Activated CD8-positive, alpha-beta T cell treated with anti-CD3 and anti-CD28 coated beads for 36 hours (primary cell): ENCODE results near the gene ATP2A3. TPM values are rescaled to one million over a fixed set of nuclear protein-coding genes. Genes with fewer than 3 reads are reported as not detected.

Experiments used
- ATAC-seq: fragments of 200-7000 bp; cut with Tn5 transposase; one replicate; pipeline ENCODE4 v1.10.0; 2021; ENCODE audit warnings: mild to moderate bottlenecking, moderate library complexity
- CTCF ChIA-PET: fragments of 350-600 bp; sonication (Branson Sonifier 250); formaldehyde crosslinking; loops from one replicate; lab custom pipeline; 2021; ENCODE audit warnings: antibody characterized with exemption; lab: Charles Lee
- POLR2A ChIA-PET: fragments of 350-600 bp; sonication (Branson Sonifier 250); formaldehyde crosslinking; loops from one replicate; lab custom pipeline; 2021; ENCODE audit warnings: antibody characterized with exemption; lab: Charles Lee
- DNase-seq: peaks from one replicate; pipeline ENCODE4 v3.0.0-alpha.2; 2020
- H3K27ac Mint-ChIP-seq: one replicate; pipeline ENCODE4 v1.8.0; 2021; ENCODE audit warnings: mild to moderate bottlenecking, mixed read lengths
- H3K27me3 Mint-ChIP-seq: one replicate; pipeline ENCODE4 v1.8.0; 2021; ENCODE audit warnings: mixed read lengths
- H3K36me3 Mint-ChIP-seq: one replicate; pipeline ENCODE4 v1.8.0; 2021; ENCODE audit warnings: low read depth, mixed read lengths
- H3K4me1 Mint-ChIP-seq: one replicate; pipeline ENCODE4 v1.8.0; 2021; ENCODE audit warnings: low read depth, mixed read lengths
- H3K4me3 Mint-ChIP-seq: one replicate; pipeline ENCODE4 v1.8.0; 2021; ENCODE audit warnings: mild to moderate bottlenecking, moderate library complexity, mixed read lengths
- H3K9me3 Mint-ChIP-seq: one replicate; pipeline ENCODE4 v1.8.0; 2021; ENCODE audit warnings: mixed read lengths
- intact Hi-C: fragments of 100-400 bp; cut with micrococcal nuclease; formaldehyde crosslinking; loops from one replicate; pipeline ENCODE4 v1.10.0; 2022
- total RNA-seq, 2 experiments: library from RNA; stranded (reverse); gene quantifications; one replicate each; pipeline ENCODE4 v1.2.3, GENCODE V29; 2021
- TF ChIP-seq, protein P1 (sequence below): fragments of 200-600 bp; IDR thresholded peaks from one replicate; pipeline ENCODE4 v1.8.0; 2022; ENCODE audit warnings: antibody characterized with exemption, mild to moderate bottlenecking

The ATP2A3 gene
- total RNA-seq, 2 experiments from 2014 or later = 113 to 117 TPM

DNA sequence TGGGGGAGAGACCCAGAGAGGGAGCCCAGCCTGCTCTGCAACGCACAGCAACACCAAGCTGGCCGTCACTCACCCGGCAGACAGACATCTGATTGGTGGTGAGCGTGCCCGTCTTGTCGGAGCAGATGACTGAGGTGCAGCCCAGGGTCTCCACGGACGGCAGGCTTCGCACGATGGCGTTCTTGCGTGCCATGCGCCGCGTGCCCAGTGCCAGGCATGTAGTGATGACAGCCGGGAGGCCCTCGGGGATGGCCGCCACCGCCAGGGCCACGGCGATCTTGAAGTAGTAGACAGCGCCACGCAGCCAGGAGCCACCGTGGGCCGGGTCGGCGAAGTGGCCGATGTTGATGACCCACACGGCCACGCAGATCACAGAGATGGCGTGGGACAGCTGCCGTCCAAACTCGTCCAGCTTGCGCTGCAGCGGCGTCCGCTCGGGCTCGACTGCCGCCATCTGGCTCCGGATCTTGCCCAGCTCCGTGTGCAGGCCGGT is 16.9 kb downstream of the ATP2A3 start:
- H3K4me1 Mint-ChIP-seq = no peaks in the 10 kb centered on the region
- DNase-seq (no peak), ATAC-seq (no peak)
- TF ChIP-seq, protein P1, sequence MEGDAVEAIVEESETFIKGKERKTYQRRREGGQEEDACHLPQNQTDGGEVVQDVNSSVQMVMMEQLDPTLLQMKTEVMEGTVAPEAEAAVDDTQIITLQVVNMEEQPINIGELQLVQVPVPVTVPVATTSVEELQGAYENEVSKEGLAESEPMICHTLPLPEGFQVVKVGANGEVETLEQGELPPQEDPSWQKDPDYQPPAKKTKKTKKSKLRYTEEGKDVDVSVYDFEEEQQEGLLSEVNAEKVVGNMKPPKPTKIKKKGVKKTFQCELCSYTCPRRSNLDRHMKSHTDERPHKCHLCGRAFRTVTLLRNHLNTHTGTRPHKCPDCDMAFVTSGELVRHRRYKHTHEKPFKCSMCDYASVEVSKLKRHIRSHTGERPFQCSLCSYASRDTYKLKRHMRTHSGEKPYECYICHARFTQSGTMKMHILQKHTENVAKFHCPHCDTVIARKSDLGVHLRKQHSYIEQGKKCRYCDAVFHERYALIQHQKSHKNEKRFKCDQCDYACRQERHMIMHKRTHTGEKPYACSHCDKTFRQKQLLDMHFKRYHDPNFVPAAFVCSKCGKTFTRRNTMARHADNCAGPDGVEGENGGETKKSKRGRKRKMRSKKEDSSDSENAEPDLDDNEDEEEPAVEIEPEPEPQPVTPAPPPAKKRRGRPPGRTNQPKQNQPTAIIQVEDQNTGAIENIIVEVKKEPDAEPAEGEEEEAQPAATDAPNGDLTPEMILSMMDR = no peak
- POLR2A ChIA-PET = no interaction called here
- CTCF ChIA-PET = interaction anchor here (1.0 kb wide), 1 partner anchor 34 kb away, joined by 6 read pairs; no protein-coding TSS in a partner anchor
- H3K27me3 Mint-ChIP-seq = no peaks in the 10 kb centered on the region
- peaks cover 32% of the 10 kb centered on the region for H3K36me3 Mint-ChIP-seq
- H3K27ac Mint-ChIP-seq = no peak overlapping the region
- intact Hi-C loops = no loop called here
- H3K4me3 Mint-ChIP-seq = no peak overlapping the region
- no peaks in the 10 kb centered on the region for H3K9me3 Mint-ChIP-seq

DNA sequence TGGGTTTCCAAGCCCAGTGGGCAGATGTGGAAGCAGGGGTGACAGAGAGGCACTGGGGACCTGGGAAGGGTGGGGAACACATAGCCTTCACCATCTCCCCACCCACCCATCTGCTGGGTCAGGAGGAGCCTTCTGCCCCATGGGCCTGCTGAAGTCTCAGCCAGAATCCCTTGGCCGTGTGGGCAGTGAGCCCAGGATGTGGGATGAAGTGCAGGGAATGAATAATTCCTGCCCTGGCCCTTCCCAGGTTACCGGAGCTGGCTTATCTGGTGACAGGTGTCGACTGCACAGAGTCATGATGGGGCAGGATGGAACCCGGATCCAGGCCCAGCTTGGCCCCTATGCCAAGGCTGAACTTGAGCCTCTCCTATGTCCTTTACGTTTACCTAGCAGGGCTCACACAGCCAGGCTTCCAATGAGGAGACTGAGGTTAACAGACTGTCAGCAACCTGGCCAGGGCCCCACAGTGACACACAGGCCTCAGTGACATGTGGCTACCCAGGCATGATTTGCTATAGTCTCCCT is 17.5 kb downstream of the ATP2A3 start:
- intact Hi-C loops = no loop called here
- Mint-ChIP-seq H3K36me3 (peaks cover 29% of the 10 kb centered on the region), H3K9me3 (no peaks in the 10 kb centered on the region), H3K4me1 (no peaks in the 10 kb centered on the region), H3K27me3 (no peaks in the 10 kb centered on the region), H3K4me3 (no peak overlapping the region), H3K27ac (no peak overlapping the region)
- ChIA-PET POLR2A (interaction anchor here (1.1 kb wide), 1 partner anchor 11 kb away, joined by 3 read pairs; no protein-coding TSS in a partner anchor), CTCF (interaction anchor here (1.1 to 1.7 kb wide), 2 partner anchors 31 to 34 kb away, joined by 3 to 6 read pairs; partner anchors contain the start of gene P2RX1)
- ATAC-seq (no peak), DNase-seq (no peak)
- TF ChIP-seq, protein P1 = no peak

DNA sequence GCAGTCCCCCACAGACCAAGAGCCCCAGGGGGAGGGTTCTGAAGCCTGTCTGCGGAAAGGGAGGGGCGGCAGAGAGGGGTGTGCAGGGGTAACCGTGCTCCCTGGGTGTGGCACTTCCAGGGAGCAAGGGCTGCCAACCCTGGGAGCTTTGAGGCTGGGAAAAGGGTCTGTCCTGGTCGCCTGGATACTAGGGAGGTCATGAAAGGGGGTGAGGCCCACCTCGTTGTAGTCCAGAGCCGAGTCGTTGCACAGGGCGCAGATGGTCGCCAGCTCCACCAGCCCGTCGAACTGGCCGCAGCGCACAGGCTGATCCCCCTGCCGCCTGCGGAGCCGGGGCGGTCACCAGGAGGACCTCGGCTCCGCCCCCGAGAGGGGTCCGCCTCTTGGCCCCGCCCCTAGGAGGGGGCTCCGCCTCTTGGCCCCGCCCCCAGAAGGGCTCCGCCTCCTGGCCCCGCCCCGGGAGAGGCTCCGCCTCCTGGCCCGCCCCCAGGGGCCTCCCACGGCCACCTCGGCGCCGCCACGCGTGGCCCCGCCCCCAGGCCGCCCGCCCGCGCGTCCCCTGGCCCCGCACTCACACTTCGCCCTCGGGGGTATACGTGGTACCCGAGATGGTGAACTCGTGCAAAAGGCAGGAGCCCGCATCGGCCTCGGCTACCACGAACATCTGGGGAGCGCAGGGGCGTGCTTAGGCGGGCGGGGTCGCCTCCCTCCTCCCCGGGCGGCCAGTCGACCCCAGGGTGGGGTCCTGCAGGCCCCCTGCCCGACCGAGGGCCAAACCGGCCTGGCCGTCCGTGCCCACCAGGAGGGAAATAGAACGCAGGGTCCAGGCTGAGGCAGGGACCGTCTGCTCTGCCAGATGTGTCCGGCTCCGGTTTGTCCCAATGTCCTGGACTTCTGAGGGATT is 19.5 kb downstream of the ATP2A3 start:
- Mint-ChIP-seq H3K27ac (no peak overlapping the region), H3K4me1 (no peaks in the 10 kb centered on the region), H3K9me3 (no peaks in the 10 kb centered on the region), H3K4me3 (no peak overlapping the region), H3K27me3 (no peaks in the 10 kb centered on the region), H3K36me3 (peaks cover 37% of the 10 kb centered on the region)
- ChIA-PET CTCF (interaction anchor here (1.0 to 1.7 kb wide), 2 partner anchors 21 to 32 kb away, joined by 4 to 6 read pairs; no protein-coding TSS in a partner anchor), POLR2A (interaction anchor here (1.0 kb wide), 1 partner anchor 10 kb away, joined by 3 read pairs; no protein-coding TSS in a partner anchor)
- DNase-seq (peak; percentile 28), ATAC-seq (peak; percentile 93)
- intact Hi-C loops = no loop called here
- TF ChIP-seq, protein P1 = no peak

DNA sequence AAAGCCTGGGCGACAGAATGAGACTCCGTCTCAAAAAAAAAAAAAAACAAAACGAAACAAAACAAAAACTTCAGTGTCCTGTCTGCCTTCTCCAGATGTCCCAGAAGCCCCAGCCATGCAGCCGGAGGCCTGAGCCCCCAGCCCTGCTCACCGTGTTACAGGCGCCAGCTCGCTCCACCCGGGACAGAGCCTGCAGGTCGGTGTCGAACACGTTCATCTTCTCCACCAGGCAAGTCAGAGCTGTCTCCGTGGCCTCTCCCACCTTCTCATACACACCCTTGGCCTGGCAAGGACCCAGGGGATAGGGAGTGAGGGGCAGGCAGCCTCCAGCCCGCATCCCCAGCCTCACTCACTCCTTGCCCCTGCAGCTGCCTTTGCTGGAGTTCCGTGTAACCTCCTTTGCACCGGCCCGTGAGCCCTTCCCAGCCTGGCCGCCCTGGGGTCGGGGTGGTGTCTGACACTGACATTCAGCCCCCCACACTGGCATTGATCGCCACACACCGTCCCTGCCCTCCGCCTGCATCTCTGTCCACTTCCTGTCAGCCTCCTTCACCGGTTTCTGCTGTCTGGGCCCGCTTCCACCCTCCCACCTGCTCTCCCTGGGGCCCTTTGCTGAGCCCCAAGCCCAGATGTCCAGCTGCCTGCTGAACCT is 20.9 kb downstream of the ATP2A3 start:
- ChIA-PET CTCF (no interaction called here), POLR2A (interaction anchor here (0.5 to 1.0 kb wide), 2 partner anchors 17 to 119 kb away, joined by 3 read pairs; no protein-coding TSS in a partner anchor)
- Mint-ChIP-seq H3K4me3 (no peak overlapping the region), H3K4me1 (no peaks in the 10 kb centered on the region), H3K9me3 (no peaks in the 10 kb centered on the region), H3K27ac (no peak overlapping the region), H3K36me3 (peaks cover 37% of the 10 kb centered on the region), H3K27me3 (no peaks in the 10 kb centered on the region)
- DNase-seq (no peak), ATAC-seq (no peak)
- intact Hi-C loops = no loop called here
- TF ChIP-seq, protein P1 = no peak
